ENCODE data around the gene TPSG1.
"Not testable (repeated sequence)": the region's sequence is repeated elsewhere in the genome, so short reads cannot be mapped to it uniquely, and the experiment has no call there.

TPSG1 gene

GRCh38 chr16:1245452-1246020 lies 20.5 kb upstream of the TPSG1 start:
- TF ChIP-seq CTCF (conservative IDR thresholded peaks at IDR 0.05) (no peak), ZFX (IDR thresholded peaks at IDR 0.05) (no peak)
- no peak overlapping the region for H3K27ac ChIP-seq

GRCh38 chr16:1244881-1245280 lies 19.8 kb upstream of the TPSG1 start:
- TF ChIP-seq ZFX (IDR thresholded peaks at IDR 0.05) (no peak), CTCF (conservative IDR thresholded peaks at IDR 0.05) (no peak)
- no peak overlapping the region for H3K27ac ChIP-seq

- not testable (repeated sequence) for H3K27ac ChIP-seq
Measured at GRCh38 chr16:1243907-1244850, 19.1 kb upstream of the TPSG1 start.

GRCh38 chr16:1243363-1243762 lies 18.3 kb upstream of the TPSG1 start:
- H3K27ac ChIP-seq: not testable (repeated sequence)

GRCh38 chr16:1241081-1241480 lies 16.0 kb upstream of the TPSG1 start:
- not testable (repeated sequence) for H3K27ac ChIP-seq

GRCh38 chr16:1240436-1240835 lies 15.4 kb upstream of the TPSG1 start, which contains the start of gene TPSAB1:
Gene TPSAB1, plus strand, starts transcription at chr16:1240705. Its CDS starts 234 bp downstream, at chr16:1240939.
- H3K27ac ChIP-seq: not testable (repeated sequence)

- not testable (repeated sequence) for H3K27ac ChIP-seq
Measured at GRCh38 chr16:1239575-1239974, 14.5 kb upstream of the TPSG1 start.

GRCh38 chr16:1238909-1239308 lies 13.8 kb upstream of the TPSG1 start:
- H3K27ac ChIP-seq: not testable (repeated sequence)

- no peak overlapping the region for H3K27ac ChIP-seq
- TF ChIP-seq CTCF (conservative IDR thresholded peaks at IDR 0.05) (no peak), ZFX (IDR thresholded peaks at IDR 0.05) (no peak)
Measured at GRCh38 chr16:1237990-1238389, 12.9 kb upstream of the TPSG1 start.

- not testable (repeated sequence) for H3K27ac ChIP-seq
Measured at GRCh38 chr16:1236659-1237058, 11.6 kb upstream of the TPSG1 start.

- not testable (repeated sequence) for H3K27ac ChIP-seq
Measured at GRCh38 chr16:1232049-1232748, 7.1 kb upstream of the TPSG1 start.

- H3K27ac ChIP-seq: not testable (repeated sequence)
Measured at GRCh38 chr16:1231301-1231700, 6.2 kb upstream of the TPSG1 start.

- not testable (repeated sequence) for H3K27ac ChIP-seq
Measured at GRCh38 chr16:1230471-1231212, 5.6 kb upstream of the TPSG1 start.

- not testable (repeated sequence) for H3K27ac ChIP-seq
Measured at GRCh38 chr16:1230084-1230470, 5.0 kb upstream of the TPSG1 start, which contains the start of gene TPSB2. Gene TPSB2, minus strand, starts transcription at chr16:1230184. Its CDS starts 233 bp downstream, at chr16:1229951.

GRCh38 chr16:1229476-1229875 lies 4.4 kb upstream of the TPSG1 start:
- H3K27ac ChIP-seq: not testable (repeated sequence)

- not testable (repeated sequence) for H3K27ac ChIP-seq
Measured at GRCh38 chr16:1228227-1228626, 3.2 kb upstream of the TPSG1 start.

GRCh38 chr16:1226692-1227091 lies 1.6 kb upstream of the TPSG1 start:
- not testable (repeated sequence) for H3K27ac ChIP-seq
